ENCODE measurements around the gene SUGCT. TPM values are rescaled to one million over a fixed set of nuclear protein-coding genes. Genes with fewer than 3 reads are reported as not detected.

The SUGCT gene
- total and polyA plus RNA-seq, 2 of the 13 experiments (the other 11 are each of a cell fraction or from before 2014, with no cell fraction given): 10.1 to 22.2 TPM

- H3K36me3 ChIP-seq (replicated peaks in 1 of 2; ENCODE audit: control insufficient read depth in 1 of 2, insufficient read depth in 2 of 2, low read length in 2 of 2): no peaks in the 10 kb centered on the region
- ChIA-PET CTCF (ENCODE audit: low intra/inter-chr PET ratio, low total read pairs) (no interaction called here), POLR2A (no interaction called here)
- H3K79me2 ChIP-seq (ENCODE audit: insufficient read depth, low read length): no peaks in the 10 kb centered on the region
- ATAC-seq (no peak), FAIRE-seq (no peak), DNase-seq (ENCODE audit: low spot score) (no peak)
- no peaks in the 10 kb centered on the region for H3K27me3 ChIP-seq (ENCODE audit: control insufficient read depth in 1 of 2, insufficient read depth in 2 of 2, low read length in 2 of 2)
- WGBS (ENCODE audit: low lambda C conversion rate): 94% methylated on average over 5 of the region's 5 CpGs
- no peak overlapping the region for H3K27ac ChIP-seq (ENCODE audit: extremely low read length, insufficient read depth, low read length)
- BruUV-seq (replicated peaks): no TSS peak
- no peak overlapping the region for H2AFZ ChIP-seq (ENCODE audit: low read length)
- H4K20me1 ChIP-seq (ENCODE audit: insufficient read depth, low read length): no peaks in the 10 kb centered on the region
- no peak overlapping the region for H3K9ac ChIP-seq (ENCODE audit: insufficient read depth, low read depth, low read length)
- no peak overlapping the region for H3K4me2 ChIP-seq (ENCODE audit: low read depth, low read length)
- no peaks in the 10 kb centered on the region for H3K9me3 ChIP-seq (ENCODE audit: low read length)
- no peak for TF ChIP-seq ZBTB4 (CRISPR knock-in tag; IDR thresholded peaks at IDR 0.05; ENCODE audit: borderline replicate concordance)
- TF ChIP-seq ZNF180 (CRISPR knock-in tag; IDR thresholded peaks at IDR 0.05; ENCODE audit: borderline replicate concordance, low read depth): no peak
- TF ChIP-seq PHF8 (CRISPR knock-in tag; IDR thresholded peaks at IDR 0.05): no peak
- intact Hi-C loops (cut with micrococcal nuclease; ENCODE audit: unreplicated experiment) (loop anchor here (10.0 kb wide), 1 partner anchor 128 kb away; no protein-coding TSS in a partner anchor), in situ Hi-C loops (cut with HindIII; ENCODE audit: extremely low pct_ligation_motif_present, low pct_unique_long_range_greater_than_20kb) (no loop called here)
- no peak overlapping the region for H3K4me3 ChIP-seq (replicated peaks in 1 of 3; ENCODE audit: insufficient read depth in 1 of 3, low read depth in 2 of 3, low read length in 3 of 3)
- H3K4me1 ChIP-seq (ENCODE audit: insufficient read depth, low read length): no peaks in the 10 kb centered on the region
Observed at GRCh38 chr7:40346554-40346953, 211.7 kb downstream of the SUGCT start.

- Histone ChIP-seq H3K36me3 (replicated peaks in 1 of 2; ENCODE audit: control insufficient read depth in 1 of 2, insufficient read depth in 2 of 2, low read length in 2 of 2) (no peaks in the 10 kb centered on the region), H3K9ac (ENCODE audit: insufficient read depth, low read depth, low read length) (no peak overlapping the region), H3K79me2 (ENCODE audit: insufficient read depth, low read length) (no peaks in the 10 kb centered on the region), H3K4me1 (ENCODE audit: insufficient read depth, low read length) (no peaks in the 10 kb centered on the region), H4K20me1 (ENCODE audit: insufficient read depth, low read length) (no peaks in the 10 kb centered on the region), H3K27ac (ENCODE audit: extremely low read length, insufficient read depth, low read length) (no peak overlapping the region), H3K4me3 (replicated peaks in 1 of 3; ENCODE audit: insufficient read depth in 1 of 3, low read depth in 2 of 3, low read length in 3 of 3) (no peak overlapping the region), H3K9me3 (ENCODE audit: low read length) (no peaks in the 10 kb centered on the region), H3K27me3 (ENCODE audit: control insufficient read depth in 1 of 2, insufficient read depth in 2 of 2, low read length in 2 of 2) (no peaks in the 10 kb centered on the region), H3K4me2 (ENCODE audit: low read depth, low read length) (no peak overlapping the region), H2AFZ (ENCODE audit: low read length) (no peak overlapping the region)
- in situ Hi-C loops (cut with HindIII; ENCODE audit: extremely low pct_ligation_motif_present, low pct_unique_long_range_greater_than_20kb): no loop called here
- intact Hi-C loops (cut with micrococcal nuclease; ENCODE audit: unreplicated experiment): loop anchor here (10.0 kb wide), 1 partner anchor 127 kb away; no protein-coding TSS in a partner anchor
- 83% methylated on average over 5 of the region's 7 CpGs for WGBS (ENCODE audit: low lambda C conversion rate)
- no TSS peak for BruUV-seq (replicated peaks)
- DNase-seq (ENCODE audit: low spot score): no peak
- ChIA-PET POLR2A (no interaction called here), CTCF (ENCODE audit: low intra/inter-chr PET ratio, low total read pairs) (no interaction called here)
- no peak for ATAC-seq
- no peak for TF ChIP-seq GABPA (IDR thresholded peaks at IDR 0.05; ENCODE audit: low read depth, low read length)
- TF ChIP-seq GABPA (CRISPR knock-in tag; IDR thresholded peaks at IDR 0.05; ENCODE audit: low read depth): no peak
- no peak for TF ChIP-seq SYNCRIP (IDR thresholded peaks at IDR 0.05; ENCODE audit: insufficient read depth, low read depth, low read length)
- TF ChIP-seq BRF2 (CRISPR knock-in tag; IDR thresholded peaks at IDR 0.05): no peak
- no peak for TF ChIP-seq ZNF784 (CRISPR knock-in tag; IDR thresholded peaks at IDR 0.05; ENCODE audit: borderline replicate concordance)
- TF ChIP-seq NFE2L1 (CRISPR knock-in tag; IDR thresholded peaks at IDR 0.05; ENCODE audit: borderline replicate concordance): no peak
- TF ChIP-seq NR3C1 (CRISPR knock-in tag; IDR thresholded peaks at IDR 0.05): no peak
- FAIRE-seq: peak; percentile 48
Observed at GRCh38 chr7:40348126-40348728, 213.4 kb downstream of the SUGCT start.
